ENCODE data around the gene TBCK. TPM values are rescaled to one million over a fixed set of nuclear protein-coding genes. Genes with fewer than 3 reads are reported as not detected.

Gene TBCK
- total RNA-seq, 1 experiment from 2014 or later = 25.5 TPM

DNA sequence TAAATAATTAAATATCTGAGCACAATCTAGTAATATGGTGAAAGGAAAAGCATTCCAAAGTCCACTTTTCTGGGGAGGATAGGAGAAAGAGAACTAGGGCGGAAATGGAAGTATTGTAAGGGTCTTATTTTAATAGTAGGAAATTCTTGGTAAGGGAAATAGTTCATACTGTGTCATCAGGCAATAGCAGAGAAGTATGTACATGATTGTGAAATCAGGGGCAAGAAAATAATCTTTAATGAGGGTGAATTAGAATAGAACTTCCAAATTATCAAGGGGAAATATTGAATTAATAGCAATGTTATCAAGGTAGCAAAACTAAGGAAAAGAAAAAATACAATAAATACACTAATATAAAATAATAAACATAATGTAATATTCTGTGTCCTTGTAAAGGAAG, 37.8 kb upstream of the TBCK start:
- POLR2A ChIA-PET (ENCODE audit: low non-redundant PET) = no interaction called here
- CTCF ChIA-PET = no interaction called here
- no peak for DNase-seq (ENCODE audit: low spot score)

DNA sequence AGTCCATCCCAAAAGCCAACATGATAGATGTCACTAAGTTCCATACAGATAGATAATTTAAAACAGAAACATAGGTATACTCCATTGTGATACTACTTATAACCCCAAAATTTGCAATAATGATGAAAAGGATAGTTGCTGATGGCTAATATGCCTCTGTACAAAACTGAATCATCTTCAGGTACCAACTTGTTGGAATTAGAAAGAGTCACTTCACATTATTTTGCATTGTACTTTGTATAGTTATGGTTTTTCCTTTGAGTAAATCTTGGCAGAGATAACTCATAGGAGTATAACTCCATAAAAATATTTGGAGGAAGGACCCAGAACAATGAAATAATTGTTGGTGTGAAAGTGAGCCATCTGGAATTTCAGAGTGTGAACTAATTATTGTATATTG, 35.0 kb upstream of the TBCK start:
- Histone ChIP-seq H3K9me3 (ENCODE audit: low read depth, low read length, poor library complexity, severe bottlenecking) (no peaks in the 10 kb centered on the region), H3K27ac (ENCODE audit: low read depth, low read length, poor library complexity, severe bottlenecking) (no peak overlapping the region), H3K36me3 (ENCODE audit: insufficient read depth, low read length, poor library complexity, severe bottlenecking) (peaks cover 16% of the 10 kb centered on the region), H3K27me3 (replicated peaks; ENCODE audit: insufficient read depth, low read depth, low read length, poor library complexity) (no peaks in the 10 kb centered on the region), H3K4me3 (ENCODE audit: low read depth, low read length, poor library complexity, severe bottlenecking) (no peak overlapping the region), H3K4me1 (ENCODE audit: insufficient read depth, low read length, poor library complexity, severe bottlenecking) (no peaks in the 10 kb centered on the region)
- intact Hi-C loops (cut with micrococcal nuclease; ENCODE audit: unreplicated experiment) = no loop called here
- POLR2A ChIA-PET (ENCODE audit: low non-redundant PET) = no interaction called here
- TF ChIP-seq, protein P1, sequence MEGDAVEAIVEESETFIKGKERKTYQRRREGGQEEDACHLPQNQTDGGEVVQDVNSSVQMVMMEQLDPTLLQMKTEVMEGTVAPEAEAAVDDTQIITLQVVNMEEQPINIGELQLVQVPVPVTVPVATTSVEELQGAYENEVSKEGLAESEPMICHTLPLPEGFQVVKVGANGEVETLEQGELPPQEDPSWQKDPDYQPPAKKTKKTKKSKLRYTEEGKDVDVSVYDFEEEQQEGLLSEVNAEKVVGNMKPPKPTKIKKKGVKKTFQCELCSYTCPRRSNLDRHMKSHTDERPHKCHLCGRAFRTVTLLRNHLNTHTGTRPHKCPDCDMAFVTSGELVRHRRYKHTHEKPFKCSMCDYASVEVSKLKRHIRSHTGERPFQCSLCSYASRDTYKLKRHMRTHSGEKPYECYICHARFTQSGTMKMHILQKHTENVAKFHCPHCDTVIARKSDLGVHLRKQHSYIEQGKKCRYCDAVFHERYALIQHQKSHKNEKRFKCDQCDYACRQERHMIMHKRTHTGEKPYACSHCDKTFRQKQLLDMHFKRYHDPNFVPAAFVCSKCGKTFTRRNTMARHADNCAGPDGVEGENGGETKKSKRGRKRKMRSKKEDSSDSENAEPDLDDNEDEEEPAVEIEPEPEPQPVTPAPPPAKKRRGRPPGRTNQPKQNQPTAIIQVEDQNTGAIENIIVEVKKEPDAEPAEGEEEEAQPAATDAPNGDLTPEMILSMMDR (conservative IDR thresholded peaks at IDR 0.05; ENCODE audit: low read depth, low read length) = no peak
- no peak for TF ChIP-seq EZH2 (IDR thresholded peaks at IDR 0.05; ENCODE audit: borderline replicate concordance, low read depth, low read length, poor library complexity, severe bottlenecking)
- CTCF ChIA-PET = no interaction called here
- DNase-seq (ENCODE audit: low spot score) = no peak
- BruUV-seq (replicated peaks) = no TSS peak

More for the DNA sequence above, 37.8 kb upstream of the TBCK start:
- Histone ChIP-seq H3K36me3 (ENCODE audit: insufficient read depth, low read length, poor library complexity, severe bottlenecking) (peaks cover under 1% of the 10 kb centered on the region), H3K4me3 (ENCODE audit: low read depth, low read length, poor library complexity, severe bottlenecking) (no peak overlapping the region), H3K9me3 (ENCODE audit: low read depth, low read length, poor library complexity, severe bottlenecking) (no peaks in the 10 kb centered on the region), H3K4me1 (ENCODE audit: insufficient read depth, low read length, poor library complexity, severe bottlenecking) (no peaks in the 10 kb centered on the region), H3K27ac (ENCODE audit: low read depth, low read length, poor library complexity, severe bottlenecking) (no peak overlapping the region), H3K27me3 (replicated peaks; ENCODE audit: insufficient read depth, low read depth, low read length, poor library complexity) (no peaks in the 10 kb centered on the region)
- intact Hi-C loops (cut with micrococcal nuclease; ENCODE audit: unreplicated experiment) = no loop called here
- no TSS peak for BruUV-seq (replicated peaks)
- TF ChIP-seq, protein P1 (conservative IDR thresholded peaks at IDR 0.05; ENCODE audit: low read depth, low read length) = no peak
- TF ChIP-seq EZH2 (IDR thresholded peaks at IDR 0.05; ENCODE audit: borderline replicate concordance, low read depth, low read length, poor library complexity, severe bottlenecking) = no peak

DNA sequence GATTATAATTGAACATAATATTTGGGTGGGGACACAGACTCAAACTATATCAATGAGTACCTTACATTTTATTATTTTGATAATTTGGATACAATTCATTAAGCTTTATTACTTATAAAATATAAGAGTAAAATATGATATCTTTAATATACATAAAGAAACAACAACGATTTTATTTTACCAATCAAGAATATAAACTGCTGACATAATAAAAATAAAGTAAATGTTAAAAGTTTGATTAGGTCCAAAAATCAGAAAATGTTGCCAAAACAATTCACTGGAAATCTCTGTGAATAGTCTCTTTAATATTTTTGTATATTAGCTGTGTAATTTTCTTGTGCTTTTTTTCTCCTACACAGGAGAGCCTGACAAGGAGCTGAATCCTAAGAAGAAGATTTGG, 31.2 kb upstream of the TBCK start:
- peaks cover 16% of the 10 kb centered on the region for H3K36me3 ChIP-seq (ENCODE audit: insufficient read depth, low read length, poor library complexity, severe bottlenecking)
- peaks cover 12% of the 10 kb centered on the region for H3K4me1 ChIP-seq (ENCODE audit: insufficient read depth, low read length, poor library complexity, severe bottlenecking)
- ChIA-PET CTCF (no interaction called here), POLR2A (ENCODE audit: low non-redundant PET) (no interaction called here)
- no peak overlapping the region for H3K27ac ChIP-seq (ENCODE audit: low read depth, low read length, poor library complexity, severe bottlenecking)
- intact Hi-C loops (cut with micrococcal nuclease; ENCODE audit: unreplicated experiment) = no loop called here
- H3K27me3 ChIP-seq (replicated peaks; ENCODE audit: insufficient read depth, low read depth, low read length, poor library complexity) = no peaks in the 10 kb centered on the region
- TF ChIP-seq, protein P1 (conservative IDR thresholded peaks at IDR 0.05; ENCODE audit: low read depth, low read length) = no peak
- TF ChIP-seq EZH2 (IDR thresholded peaks at IDR 0.05; ENCODE audit: borderline replicate concordance, low read depth, low read length, poor library complexity, severe bottlenecking) = no peak
- no peaks in the 10 kb centered on the region for H3K9me3 ChIP-seq (ENCODE audit: low read depth, low read length, poor library complexity, severe bottlenecking)
- no peak overlapping the region for H3K4me3 ChIP-seq (ENCODE audit: low read depth, low read length, poor library complexity, severe bottlenecking)
- BruUV-seq (replicated peaks) = no TSS peak
- no peak for DNase-seq (ENCODE audit: low spot score)

All from A673 (cell line).